Subcutaneous abdominal adipose tissue (tissue), 5 donors: Measurements from ENCODE around the gene FARS2.

ENCODE experiments used
- H3K27ac ChIP-seq: one replicate; pipeline ENCODE4 v1.7.0; 2013; ENCODE audit warnings: low read depth, mild to moderate bottlenecking, inconsistent platforms, low read length, moderate library complexity
- H3K27me3 ChIP-seq, 5 donors: one replicate each; pipeline ENCODE4 v1.7.0; 2013; ENCODE audit warnings: low read length in 5 of 5, inconsistent platforms in 1 of 5; ENCODE audit not compliant: control insufficient read depth in 5 of 5, insufficient read depth in 4 of 5
- H3K36me3 ChIP-seq, 5 donors: one replicate each; pipeline ENCODE4 v1.7.0; 2013; ENCODE audit warnings: low read length in 5 of 5; ENCODE audit not compliant: control insufficient read depth in 5 of 5, insufficient read depth in 5 of 5
- H3K4me1 ChIP-seq, 5 donors: one replicate each; pipeline ENCODE4 v1.7.0; 2013; ENCODE audit warnings: low read length in 5 of 5, mild to moderate bottlenecking in 3 of 5, moderate library complexity in 1 of 5; ENCODE audit not compliant: control insufficient read depth in 5 of 5, insufficient read depth in 5 of 5
- H3K4me3 ChIP-seq, 5 donors: one replicate each; pipeline ENCODE4 v1.7.0; 2013; ENCODE audit warnings: low read length in 5 of 5, low read depth in 1 of 5
- H3K9ac ChIP-seq, 5 donors: one replicate each; pipeline ENCODE4 v1.7.0; 2013; ENCODE audit warnings: low read length in 5 of 5, mild to moderate bottlenecking in 4 of 5, moderate library complexity in 3 of 5
- H3K9me3 ChIP-seq, 5 donors: one replicate each; pipeline ENCODE4 v1.7.0; 2013; ENCODE audit warnings: low read length in 5 of 5; ENCODE audit not compliant: control insufficient read depth in 5 of 5
- donor health status: healthy.
- donor health status: healthy.
- donor health status: healthy.
- donor health status: healthy.
- donor health status: healthy.

FARS2 gene

DNA sequence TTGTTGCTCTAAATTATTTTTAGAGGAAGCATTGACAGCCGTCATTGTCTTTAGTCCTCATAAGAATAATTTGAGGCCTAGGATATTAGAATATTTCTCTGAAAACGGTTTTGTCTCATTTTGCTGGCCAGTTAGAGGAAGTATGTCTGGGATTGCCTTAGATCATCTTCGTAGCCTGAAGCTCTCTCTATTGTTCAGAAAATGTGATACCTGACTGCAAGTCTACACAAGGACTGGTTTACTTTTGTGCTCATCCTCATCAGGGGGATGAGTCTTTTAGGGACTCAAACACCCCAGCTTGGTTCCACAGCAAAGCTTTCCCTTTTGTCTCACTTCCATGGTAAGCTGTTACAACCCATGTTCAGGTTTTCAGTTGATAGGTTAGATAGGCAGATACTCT is 141.8 kb downstream of the FARS2 start:
- no peaks in the 10 kb centered on the region for H3K27me3 ChIP-seq
- H3K36me3 ChIP-seq: peaks cover 0 to 2% (median 0%) of the 10 kb centered on the region in 5 donors
- H3K4me3 ChIP-seq: no peak overlapping the region
- H3K9ac ChIP-seq: no peak overlapping the region
- no peak overlapping the region for H3K27ac ChIP-seq
- H3K4me1 ChIP-seq: no peaks in the 10 kb centered on the region
- peaks cover 0 to 7% (median 0%) of the 10 kb centered on the region in 5 donors for H3K9me3 ChIP-seq

GRCh38 chr6:5403609-5404008 is 142.3 kb downstream of the FARS2 start:
- Histone ChIP-seq H3K9me3 (peaks cover 0 to 7% (median 0%) of the 10 kb centered on the region in 5 donors), H3K36me3 (peaks cover 0 to 2% (median 0%) of the 10 kb centered on the region in 5 donors), H3K9ac (no peak overlapping the region), H3K27ac (no peak overlapping the region), H3K4me3 (no peak overlapping the region), H3K4me1 (no peaks in the 10 kb centered on the region), H3K27me3 (no peaks in the 10 kb centered on the region)

GRCh38 chr6:5405976-5406375 is 144.7 kb downstream of the FARS2 start:
- H3K4me3 ChIP-seq: no peak overlapping the region

DNA sequence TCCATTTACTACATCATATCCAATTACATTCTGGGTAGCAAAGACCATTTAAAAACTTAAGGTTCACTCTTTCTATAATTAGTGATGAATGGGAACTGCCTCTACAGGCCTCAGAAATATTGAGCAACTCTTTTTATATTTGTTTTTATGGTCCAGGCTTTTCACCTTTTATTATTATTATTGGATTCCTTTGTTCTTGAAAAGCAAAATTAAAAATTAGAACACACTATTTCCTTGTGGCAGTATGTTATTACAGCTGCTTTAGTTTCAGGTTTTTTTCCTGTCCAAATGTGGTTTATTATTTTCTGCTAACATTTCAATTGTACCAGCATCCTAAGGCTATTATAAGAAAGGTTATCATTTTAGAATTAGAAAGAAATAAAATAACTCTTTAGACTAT is 150.1 kb downstream of the FARS2 start:
- H3K36me3 ChIP-seq: no peaks in the 10 kb centered on the region
- no peaks in the 10 kb centered on the region for H3K9me3 ChIP-seq
- no peak overlapping the region for H3K27ac ChIP-seq
- H3K4me1 ChIP-seq: no peaks in the 10 kb centered on the region
- H3K9ac ChIP-seq: no peak overlapping the region
- H3K27me3 ChIP-seq: no peaks in the 10 kb centered on the region
- no peak overlapping the region for H3K4me3 ChIP-seq

More at GRCh38 chr6:5405976-5406375, 144.7 kb downstream of the FARS2 start:
- no peaks in the 10 kb centered on the region for H3K27me3 ChIP-seq
- H3K27ac ChIP-seq: no peak overlapping the region
- no peaks in the 10 kb centered on the region for H3K4me1 ChIP-seq
- peaks cover 0 to 7% (median 0%) of the 10 kb centered on the region in 5 donors for H3K9me3 ChIP-seq
- H3K36me3 ChIP-seq: peaks cover 0 to 2% (median 0%) of the 10 kb centered on the region in 5 donors
- no peak overlapping the region for H3K9ac ChIP-seq

- H3K27ac ChIP-seq: no peak overlapping the region
- H3K27me3 ChIP-seq: no peaks in the 10 kb centered on the region
- H3K4me3 ChIP-seq: no peak overlapping the region
- no peak overlapping the region for H3K9ac ChIP-seq
- no peaks in the 10 kb centered on the region for H3K4me1 ChIP-seq
- H3K9me3 ChIP-seq: no peaks in the 10 kb centered on the region
- H3K36me3 ChIP-seq: no peaks in the 10 kb centered on the region
These were observed 150.7 kb downstream of the FARS2 start for GRCh38 chr6:5412017-5412416.

GRCh38 chr6:5412663-5413062 is 151.3 kb downstream of the FARS2 start:
- Histone ChIP-seq H3K36me3 (no peaks in the 10 kb centered on the region), H3K4me1 (no peaks in the 10 kb centered on the region), H3K27me3 (no peaks in the 10 kb centered on the region), H3K9me3 (no peaks in the 10 kb centered on the region), H3K27ac (no peak overlapping the region), H3K9ac (no peak overlapping the region), H3K4me3 (no peak overlapping the region)

DNA sequence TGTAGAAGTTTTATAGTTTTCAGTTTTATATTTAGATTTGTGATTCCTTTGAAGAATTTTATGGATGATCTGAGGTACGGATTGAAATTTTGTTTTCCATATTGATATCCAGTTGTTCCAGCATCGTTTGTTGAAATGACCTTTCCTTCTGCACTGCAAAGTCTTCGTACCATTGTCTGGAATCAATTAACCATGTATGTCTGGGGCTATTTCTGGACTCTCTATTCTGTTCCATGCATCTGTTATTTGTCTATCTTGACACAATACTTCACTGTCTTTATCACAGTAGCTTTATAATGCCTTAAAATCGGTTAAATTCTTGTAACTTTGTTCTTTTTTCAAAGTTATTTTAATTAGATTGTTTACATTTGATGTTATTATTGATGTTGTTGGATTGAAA is 154.9 kb downstream of the FARS2 start:
- H3K27me3 ChIP-seq: no peaks in the 10 kb centered on the region
- no peaks in the 10 kb centered on the region for H3K9me3 ChIP-seq
- H3K9ac ChIP-seq: no peak overlapping the region
- no peak overlapping the region for H3K4me3 ChIP-seq
- H3K36me3 ChIP-seq: no peaks in the 10 kb centered on the region
- H3K27ac ChIP-seq: no peak overlapping the region
- no peaks in the 10 kb centered on the region for H3K4me1 ChIP-seq

GRCh38 chr6:5422321-5422915 is 161.1 kb downstream of the FARS2 start:
- H3K4me1 ChIP-seq: peaks cover 0 to 7% (median 6%) of the 10 kb centered on the region in 5 donors
- H3K27ac ChIP-seq: no peak overlapping the region
- no peaks in the 10 kb centered on the region for H3K27me3 ChIP-seq
- H3K9ac ChIP-seq: no peak overlapping the region
- H3K36me3 ChIP-seq: no peaks in the 10 kb centered on the region
- H3K9me3 ChIP-seq: no peaks in the 10 kb centered on the region
- H3K4me3 ChIP-seq: no peak overlapping the region

GRCh38 chr6:5423251-5423650 is 161.9 kb downstream of the FARS2 start:
- Histone ChIP-seq H3K4me3 (no peak overlapping the region), H3K4me1 (peaks cover 0 to 7% (median 6%) of the 10 kb centered on the region in 5 donors), H3K27me3 (no peaks in the 10 kb centered on the region)

GRCh38 chr6:5424726-5425125 is 163.4 kb downstream of the FARS2 start:
- Histone ChIP-seq H3K9me3 (no peaks in the 10 kb centered on the region), H3K4me1 (peaks cover 0 to 7% (median 6%) of the 10 kb centered on the region in 5 donors), H3K4me3 (no peak overlapping the region), H3K27me3 (no peaks in the 10 kb centered on the region), H3K36me3 (no peaks in the 10 kb centered on the region), H3K9ac (no peak overlapping the region), H3K27ac (no peak overlapping the region)

More at GRCh38 chr6:5423251-5423650, 161.9 kb downstream of the FARS2 start:
- Histone ChIP-seq H3K9me3 (no peaks in the 10 kb centered on the region), H3K9ac (no peak overlapping the region), H3K27ac (no peak overlapping the region), H3K36me3 (no peaks in the 10 kb centered on the region)
